RWPE1 (cell line): Measurements from ENCODE around the gene CEACAM16.

Source experiments
- CTCF ChIA-PET: fragments of 350-600 bp; sonication (Branson Sonifier 250); formaldehyde crosslinking; extraction: SDS; loops from one replicate; lab custom pipeline; 2021; lab: Yijun Ruan, JAX
- POLR2A ChIA-PET: fragments of 400-600 bp; formaldehyde crosslinking; extraction: SDS; loops from one replicate; lab custom pipeline; 2020; ENCODE audit warnings: antibody characterized with exemption; ENCODE audit not compliant: low non-redundant PET; lab: Yijun Ruan, JAX
- DNase-seq: peaks from one replicate; pipeline ENCODE4 v3.0.0; 2012; ENCODE audit warnings: low spot score
- H3K27ac ChIP-seq: fragments of 450-650 bp; 2 replicates; pipeline ENCODE4 v1.5.1; 2017
- CTCF ChIP-seq: fragments of 450-650 bp; conservative IDR thresholded peaks from 2 replicates; pipeline ENCODE4 v1.5.1; 2017; ENCODE audit warnings: low read depth, mild to moderate bottlenecking

Gene CEACAM16

GRCh38 chr19:44744871-44745332 is 46.0 kb downstream of the CEACAM16 start:
- TF ChIP-seq CTCF, result no peak
- ChIA-PET CTCF (interaction anchor here (1.9 kb wide), 1 partner anchor 21 kb away, joined by 11 read pairs; no protein-coding TSS in a partner anchor), POLR2A (no interaction called here)
- no peak for DNase-seq
- H3K27ac ChIP-seq, result peak overlapping the region; percentile 98

GRCh38 chr19:44745341-44745831 is 46.4 kb downstream of the CEACAM16 start:
- H3K27ac ChIP-seq, result peak overlapping the region; percentile 98
- no peak for TF ChIP-seq CTCF
- ChIA-PET CTCF (interaction anchor here (0.6 to 1.9 kb wide), 2 partner anchors 21 to 312 kb away, joined by 3 to 11 read pairs; no protein-coding TSS in a partner anchor), POLR2A (no interaction called here)
- no peak for DNase-seq

GRCh38 chr19:44745887-44746600 is 47.1 kb downstream of the CEACAM16 start:
- TF ChIP-seq CTCF, result no peak
- peak overlapping the region; percentile 100 for H3K27ac ChIP-seq
- no peak for DNase-seq
- POLR2A ChIA-PET, result no interaction called here
- CTCF ChIA-PET, result interaction anchor here (0.6 to 1.9 kb wide), 3 partner anchors 22 to 640 kb away, joined by 3 to 11 read pairs (median 3); no protein-coding TSS in a partner anchor

- CTCF ChIA-PET, result interaction anchor here (0.6 kb wide), 1 partner anchor 641 kb away, joined by 3 read pairs; no protein-coding TSS in a partner anchor
- H3K27ac ChIP-seq, result peak overlapping the region; percentile 100
- DNase-seq, result no peak
- no peak for TF ChIP-seq CTCF
- POLR2A ChIA-PET, result no interaction called here
Observed at GRCh38 chr19:44746616-44746945, 47.6 kb downstream of the CEACAM16 start.

- DNase-seq, result peak; percentile 98
- POLR2A ChIA-PET, result no interaction called here
- H3K27ac ChIP-seq, result peak overlapping the region; percentile 100
- no peak for TF ChIP-seq CTCF
- CTCF ChIA-PET, result interaction anchor here (0.6 kb wide), 1 partner anchor 641 kb away, joined by 3 read pairs; no protein-coding TSS in a partner anchor
Observed at GRCh38 chr19:44746946-44747738, 48.2 kb downstream of the CEACAM16 start.

- CTCF ChIA-PET, result no interaction called here
- no peak for TF ChIP-seq CTCF
- peak overlapping the region; percentile 100 for H3K27ac ChIP-seq
- DNase-seq, result no peak
- POLR2A ChIA-PET, result no interaction called here
Observed at GRCh38 chr19:44747739-44748425, 48.9 kb downstream of the CEACAM16 start.
